Upper lobe of left lung (tissue), 4 donors: ENCODE data around the gene DIP2C.

Experiments
- EP300 ChIP-seq, 4 donors: sonication (generic); formaldehyde crosslinking; IDR thresholded peaks; one replicate each; pipeline ENCODE4 v1.5.1; 2017; ENCODE audit warnings: antibody characterized with exemption in 4 of 4, control low read depth in 2 of 4
- POLR2A ChIP-seq, 4 donors: fragments of 450-650 bp; IDR thresholded peaks; one replicate each; pipeline ENCODE4 v1.5.1; 2016 to 2017; ENCODE audit warnings: antibody characterized with exemption in 4 of 4, mild to moderate bottlenecking in 2 of 4
- POLR2AphosphoS5 ChIP-seq, 2 donors: sonication (generic); formaldehyde crosslinking; IDR thresholded peaks; one replicate each; pipeline ENCODE4 v1.5.1; 2017; ENCODE audit warnings: antibody characterized with exemption in 2 of 2
- TF ChIP-seq, protein P1 (sequence below), 6 experiments: fragments of 450-650 bp in 4 of 6; fragments of 200-600 bp in 2 of 6; sonication (generic) in 2 of 6; IDR thresholded peaks; one replicate each; pipeline ENCODE4 v1.5.1; 2016 to 2019; ENCODE audit warnings: antibody characterized with exemption in 6 of 6

GRCh38 chr10:654647-654996 lies 34.8 kb downstream of the DIP2C start:
- TF ChIP-seq, protein P1, sequence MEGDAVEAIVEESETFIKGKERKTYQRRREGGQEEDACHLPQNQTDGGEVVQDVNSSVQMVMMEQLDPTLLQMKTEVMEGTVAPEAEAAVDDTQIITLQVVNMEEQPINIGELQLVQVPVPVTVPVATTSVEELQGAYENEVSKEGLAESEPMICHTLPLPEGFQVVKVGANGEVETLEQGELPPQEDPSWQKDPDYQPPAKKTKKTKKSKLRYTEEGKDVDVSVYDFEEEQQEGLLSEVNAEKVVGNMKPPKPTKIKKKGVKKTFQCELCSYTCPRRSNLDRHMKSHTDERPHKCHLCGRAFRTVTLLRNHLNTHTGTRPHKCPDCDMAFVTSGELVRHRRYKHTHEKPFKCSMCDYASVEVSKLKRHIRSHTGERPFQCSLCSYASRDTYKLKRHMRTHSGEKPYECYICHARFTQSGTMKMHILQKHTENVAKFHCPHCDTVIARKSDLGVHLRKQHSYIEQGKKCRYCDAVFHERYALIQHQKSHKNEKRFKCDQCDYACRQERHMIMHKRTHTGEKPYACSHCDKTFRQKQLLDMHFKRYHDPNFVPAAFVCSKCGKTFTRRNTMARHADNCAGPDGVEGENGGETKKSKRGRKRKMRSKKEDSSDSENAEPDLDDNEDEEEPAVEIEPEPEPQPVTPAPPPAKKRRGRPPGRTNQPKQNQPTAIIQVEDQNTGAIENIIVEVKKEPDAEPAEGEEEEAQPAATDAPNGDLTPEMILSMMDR (IDR thresholded peaks at IDR 0.05) = no peak
- TF ChIP-seq POLR2A (IDR thresholded peaks at IDR 0.05) = no peak
- no peak for TF ChIP-seq POLR2AphosphoS5 (IDR thresholded peaks at IDR 0.05)
- TF ChIP-seq EP300 (IDR thresholded peaks at IDR 0.05) = no peak
